Endothelial cell of umbilical vein (primary cell): Measurements from ENCODE around the gene PDE6B. TPM values are rescaled to one million over a fixed set of nuclear protein-coding genes. Genes with fewer than 3 reads are reported as not detected.

ENCODE experiments used
- BruUV-seq: library from RNA; stranded (reverse); fragments of 400-500 nt; replicated peaks from 2 replicates; lab custom pipeline; 2021; lab: Mats Ljungman, UMichigan
- CTCF ChIA-PET: fragments of 300-600, 350-600 bp; sonication (Branson Sonifier 250); formaldehyde crosslinking; loops from one replicate; lab custom pipeline; 2021; ENCODE audit warnings: antibody characterized with exemption, inconsistent platforms; lab: Charles Lee
- POLR2A ChIA-PET: fragments of 300-600, 350-600 bp; sonication (Branson Sonifier 250); formaldehyde crosslinking; loops from one replicate; lab custom pipeline; 2021; ENCODE audit warnings: antibody characterized with exemption, inconsistent platforms; lab: Charles Lee
- DNase-seq: peaks from one replicate; pipeline ENCODE4 v3.0.0-alpha.2; 2011; ENCODE audit warnings: low read depth, low spot score
- FAIRE-seq: peaks from 2 replicates; lab custom pipeline; 2011; peaks lifted over from hg19 to GRCh38; lab: Jason Lieb, UNC
- H2AFZ ChIP-seq: 2 replicates; pipeline ENCODE4 v1.6.0; 2012; ENCODE audit warnings: low read depth, low read length, control low read depth, inconsistent platforms
- H3K27ac ChIP-seq: 2 replicates; pipeline ENCODE4 v1.5.1; 2011; ENCODE audit warnings: low read depth, mild to moderate bottlenecking, control low read depth, low read length, moderate library complexity; ENCODE audit not compliant: insufficient read depth
- H3K27me3 ChIP-seq, 2 experiments: 2 replicates each; pipeline versions ENCODE4 v1.6.0 to v1.6.1; 2011; ENCODE audit warnings: low read length in 2 of 2, mixed read lengths in 1 of 2; ENCODE audit not compliant: control insufficient read depth in 2 of 2, insufficient read depth in 2 of 2
- H3K36me3 ChIP-seq, 2 experiments: 2 replicates in 1 of 2; 3 replicates in 1 of 2; pipeline ENCODE4 v1.5.1; 2011; ENCODE audit warnings: low read length in 2 of 2, mild to moderate bottlenecking in 1 of 2, moderate library complexity in 1 of 2; ENCODE audit not compliant: control insufficient read depth in 2 of 2, insufficient read depth in 2 of 2; ENCODE audit errors: extremely low read depth in 1 of 2
- H3K4me1 ChIP-seq: 3 replicates; pipeline ENCODE4 v1.5.1; 2011; ENCODE audit warnings: mild to moderate bottlenecking, low read length; ENCODE audit not compliant: control insufficient read depth, insufficient read depth; ENCODE audit errors: extremely low read depth
- H3K4me2 ChIP-seq: 2 replicates; pipeline ENCODE4 v1.6.1; 2011; ENCODE audit warnings: low read length, control low read depth, mixed read lengths; ENCODE audit not compliant: insufficient read depth
- H3K4me3 ChIP-seq, 3 experiments: fragments of 200-600 bp in 1 of 3; sonication (generic), shearing (Covaris generic) in 1 of 3; replicated peaks in 1 of 3; 2 replicates each; pipeline ENCODE4 v1.5.1; 2011 to 2016; ENCODE audit warnings: control low read depth in 3 of 3, low read length in 3 of 3, mild to moderate bottlenecking in 2 of 3, inconsistent platforms in 1 of 3, low read depth in 1 of 3, moderate library complexity in 1 of 3; ENCODE audit not compliant: insufficient read depth in 1 of 3
- H3K79me2 ChIP-seq: 2 replicates; pipeline ENCODE4 v1.6.0; 2012; ENCODE audit warnings: low read length, inconsistent platforms; ENCODE audit not compliant: control insufficient read depth, insufficient read depth
- H3K9ac ChIP-seq: replicated peaks from 2 replicates; pipeline ENCODE3; 2011; ENCODE audit warnings: low read length, control low read depth; ENCODE audit not compliant: insufficient read depth; ENCODE audit errors: extremely low read depth
- H3K9me1 ChIP-seq: replicated peaks from 3 replicates; pipeline ENCODE4 v1.6.0; 2011; ENCODE audit warnings: mild to moderate bottlenecking, low read length; ENCODE audit not compliant: control insufficient read depth, insufficient read depth; ENCODE audit errors: extremely low read depth
- H3K9me3 ChIP-seq: replicated peaks from 2 replicates; pipeline ENCODE4 v1.5.1; 2012; ENCODE audit warnings: low read length, inconsistent platforms; ENCODE audit not compliant: control insufficient read depth, insufficient read depth
- H4K20me1 ChIP-seq: replicated peaks from 2 replicates; pipeline ENCODE3; 2011; ENCODE audit warnings: mild to moderate bottlenecking, low read length; ENCODE audit not compliant: control insufficient read depth, insufficient read depth; ENCODE audit errors: extremely low read depth
- CTCF ChIP-seq, 2 donors: IDR thresholded peaks; 1 replicate in 1 of 2; 2 replicates in 1 of 2; pipeline ENCODE4 v1.5.1; 2011; ENCODE audit warnings: low read length in 2 of 2, mild to moderate bottlenecking in 2 of 2, moderate library complexity in 2 of 2, control low read depth in 1 of 2, inconsistent platforms in 1 of 2, low read depth in 1 of 2; ENCODE audit not compliant: insufficient read depth in 1 of 2; ENCODE audit errors: extremely low read depth in 1 of 2
- GATA2 ChIP-seq: IDR thresholded peaks from 2 replicates; pipeline ENCODE4 v1.7.0; 2011; ENCODE audit warnings: low read depth, mild to moderate bottlenecking, moderate library complexity, mixed read lengths, low read length; ENCODE audit not compliant: insufficient read length, insufficient read depth
- dilution Hi-C: fragments of 300-500 bp; cut with MboI; formaldehyde crosslinking; loops from one replicate; pipeline ENCODE4 v1.15.0; 2019; ENCODE audit warnings: low sequenced_read_pairs; ENCODE audit not compliant: extremely low pct_ligation_motif_present
- intact Hi-C: fragments of 100-400 bp; cut with micrococcal nuclease; formaldehyde crosslinking; loops from one replicate; pipeline ENCODE4 v1.10.0; 2022
- polyA plus RNA-seq, 4 experiments: library from polyadenylated mRNA; depleted of rRNA in 3 of 4; stranded (reverse) in 3 of 4; unstranded in 1 of 4; fragments of >200 nt; gene quantifications; 2 replicates each; pipeline versions ENCODE4 v1.2.1 to v1.2.3, GENCODE V29; 2011 to 2012; ENCODE audit warnings: missing spikeins in 1 of 4
- total RNA-seq: library from RNA; stranded (reverse); gene quantifications from 2 replicates; pipeline ENCODE4 v1.2.3, GENCODE V29; 2021
- TF ChIP-seq, protein P1 (sequence below): IDR thresholded peaks from 2 replicates; pipeline ENCODE4 v1.6.1; 2011; ENCODE audit not compliant: insufficient read depth, insufficient read length

The PDE6B gene
- total and polyA plus RNA-seq, 2 donors (not counting 3 experiments of a cell fraction or from before 2014, with no cell fraction given): 0.77 to 1.8 TPM

DNA sequence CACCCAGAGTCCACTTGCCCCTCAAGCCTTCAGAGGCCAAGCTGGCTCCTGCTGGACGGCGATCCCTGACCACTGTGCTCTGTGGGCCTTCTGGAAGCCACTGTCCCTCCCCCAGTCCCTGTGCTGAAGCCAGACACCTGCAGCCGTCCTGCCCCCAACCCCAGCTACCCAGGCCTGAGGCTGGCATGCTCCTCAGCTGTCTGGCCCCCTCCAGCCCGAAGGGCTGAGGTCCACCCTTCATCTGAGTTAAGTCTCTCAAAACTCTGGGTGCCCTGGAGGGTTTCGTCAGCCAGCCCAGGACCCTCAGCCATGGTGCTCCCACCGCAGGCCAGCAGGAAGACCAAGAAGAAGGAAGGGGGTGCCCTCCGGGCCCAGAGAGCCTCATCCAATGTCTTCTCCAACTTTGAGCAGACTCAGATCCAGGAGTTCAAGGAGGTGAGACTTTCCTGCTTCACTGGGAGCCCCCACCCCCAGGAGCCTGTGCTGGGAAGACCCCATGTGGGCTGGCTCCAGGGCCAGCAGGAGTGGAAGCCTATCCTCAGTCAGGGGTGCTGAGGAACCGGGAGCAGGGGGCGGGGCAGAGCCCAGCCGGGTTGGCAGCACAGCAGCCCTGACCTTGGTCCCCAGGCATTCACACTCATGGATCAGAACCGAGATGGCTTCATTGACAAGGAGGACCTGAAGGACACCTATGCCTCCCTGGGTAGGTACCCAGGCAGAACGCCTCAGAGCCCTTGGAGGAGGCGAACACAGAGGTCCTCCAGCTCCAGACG is 53.1 kb downstream of the PDE6B start:
- intact Hi-C loops: loop anchor here (10.0 kb wide), 2 partner anchors 204 to 344 kb away; partner anchors contain the start of gene ZNF141
- dilution Hi-C loops: no loop called here

More for the DNA sequence above, 53.1 kb downstream of the PDE6B start:
- Histone ChIP-seq H2AFZ (no peak overlapping the region), H3K36me3 (no peaks in the 10 kb centered on the region), H3K27ac (no peak overlapping the region), H3K4me3 (no peak overlapping the region), H3K4me1 (peaks cover 9% of the 10 kb centered on the region), H3K27me3 (no peaks in the 10 kb centered on the region), H4K20me1 (no peaks in the 10 kb centered on the region), H3K9me1 (no peaks in the 10 kb centered on the region), H3K9ac (no peak overlapping the region), H3K79me2 (peaks cover 6% of the 10 kb centered on the region), H3K4me2 (no peak overlapping the region), H3K9me3 (no peaks in the 10 kb centered on the region)
- TF ChIP-seq, protein P1, sequence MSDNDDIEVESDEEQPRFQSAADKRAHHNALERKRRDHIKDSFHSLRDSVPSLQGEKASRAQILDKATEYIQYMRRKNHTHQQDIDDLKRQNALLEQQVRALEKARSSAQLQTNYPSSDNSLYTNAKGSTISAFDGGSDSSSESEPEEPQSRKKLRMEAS: no peak
- TF ChIP-seq GATA2: no peak
- no peak for TF ChIP-seq CTCF (IDR thresholded peaks at IDR 0.05; ENCODE audit: extremely low read depth in 1 of 2, insufficient read depth in 1 of 2, low read depth in 1 of 2, low read length in 2 of 2)
- BruUV-seq: no TSS peak
- POLR2A ChIA-PET: no interaction called here
- CTCF ChIA-PET: no interaction called here
- DNase-seq (no peak), FAIRE-seq (no peak)
